Stomach (tissue), 9 donors: ENCODE results near the gene TESK1. TPM values are rescaled to one million over a fixed set of nuclear protein-coding genes. Genes with fewer than 3 reads are reported as not detected.

Source experiments
- DNase-seq, 2 donors: peaks; one replicate each; pipeline versions ENCODE4 v3.0.0 to v3.0.0-alpha.2; 2013 to 2019
- H3K27ac ChIP-seq, 5 donors: fragments of 200-600 bp in 4 of 5; sonication (generic) in 4 of 5; one replicate each; pipeline ENCODE4 v1.5.1; 2013 to 2019; ENCODE audit warnings: mild to moderate bottlenecking in 1 of 5, moderate library complexity in 1 of 5
- H3K27me3 ChIP-seq, 3 donors: fragments of 200-600 bp; sonication (generic); one replicate each; pipeline ENCODE4 v1.5.1; 2017 to 2019; ENCODE audit warnings: mixed run types in 1 of 3
- H3K36me3 ChIP-seq, 4 donors: fragments of 200-600 bp; sonication (generic); 1 replicate in 3 of 4; 2 replicates in 1 of 4; pipeline ENCODE4 v1.5.1; 2016 to 2019
- H3K4me1 ChIP-seq, 4 donors: fragments of 200-600 bp; sonication (generic); one replicate each; pipeline ENCODE4 v1.5.1; 2016 to 2019
- H3K4me3 ChIP-seq, 4 donors: fragments of 200-600 bp; sonication (generic) in 3 of 4; one replicate each; pipeline ENCODE4 v1.5.1; 2016 to 2019; ENCODE audit warnings: mild to moderate bottlenecking in 1 of 4
- H3K9me3 ChIP-seq, 4 donors: fragments of 200-600 bp; sonication (generic); one replicate each; pipeline ENCODE4 v1.5.1; 2016 to 2019
- EP300 ChIP-seq: sonication (generic); formaldehyde crosslinking; IDR thresholded peaks from one replicate; pipeline ENCODE4 v1.6.1; 2017; ENCODE audit warnings: antibody characterized with exemption
- POLR2A ChIP-seq, 4 donors: fragments of 450-650 bp; IDR thresholded peaks; one replicate each; pipeline ENCODE4 v1.6.1; 2016; ENCODE audit warnings: antibody characterized with exemption in 4 of 4, control low read depth in 2 of 4, mild to moderate bottlenecking in 1 of 4, moderate library complexity in 1 of 4
- POLR2AphosphoS5 ChIP-seq, 3 donors: sonication (generic); formaldehyde crosslinking; IDR thresholded peaks; one replicate each; pipeline ENCODE4 v1.6.1; 2016; ENCODE audit warnings: antibody characterized with exemption in 3 of 3
- WGBS, 5 donors: extraction: QIAGEN DNeasy Blood & Tissue Kit in 3 of 5; methylation state at CpG; one replicate each; pipeline versions ENCODE4 v1.1.5 to v1.1.7; 2013 to 2018; 5-methylcytosine and 5-hydroxymethylcytosine counted together
- intact Hi-C: fragments of 100-400 bp; cut with DNase I; formaldehyde crosslinking; loops from one replicate; pipeline ENCODE4 v1.15.1; 2023; ENCODE audit warnings: low total_unique reads
- polyA plus RNA-seq, 3 donors: library from polyadenylated mRNA; stranded (reverse); fragments of 200-250 nt; gene quantifications; one replicate each; pipeline ENCODE4 v1.2.3, GENCODE V29; 2013
- total RNA-seq, 5 donors: library from RNA; depleted of rRNA; stranded (reverse); fragments of >200 nt; gene quantifications; one replicate each; pipeline versions ENCODE4 v1.1.0 to v1.2.3, GENCODE V29; 2014 to 2016
- TF ChIP-seq, protein P1 (sequence below), 7 experiments: fragments of 450-650 bp in 4 of 7; fragments of 200-600 bp in 3 of 7; sonication (generic) in 3 of 7; IDR thresholded peaks; one replicate each; pipeline ENCODE4 v1.5.1; 2016 to 2019; ENCODE audit warnings: antibody characterized with exemption in 7 of 7, control low read depth in 2 of 7, mild to moderate bottlenecking in 1 of 7
- donor health status: healthy with polysubstance abuse.
- donor health status: Bipolar disorder and iron deficiency.
- donor health status: healthy.

Gene TESK1
- total and polyA plus RNA-seq, 8 donors: 11.9 to 56.8 (median 31.1) TPM

DNA sequence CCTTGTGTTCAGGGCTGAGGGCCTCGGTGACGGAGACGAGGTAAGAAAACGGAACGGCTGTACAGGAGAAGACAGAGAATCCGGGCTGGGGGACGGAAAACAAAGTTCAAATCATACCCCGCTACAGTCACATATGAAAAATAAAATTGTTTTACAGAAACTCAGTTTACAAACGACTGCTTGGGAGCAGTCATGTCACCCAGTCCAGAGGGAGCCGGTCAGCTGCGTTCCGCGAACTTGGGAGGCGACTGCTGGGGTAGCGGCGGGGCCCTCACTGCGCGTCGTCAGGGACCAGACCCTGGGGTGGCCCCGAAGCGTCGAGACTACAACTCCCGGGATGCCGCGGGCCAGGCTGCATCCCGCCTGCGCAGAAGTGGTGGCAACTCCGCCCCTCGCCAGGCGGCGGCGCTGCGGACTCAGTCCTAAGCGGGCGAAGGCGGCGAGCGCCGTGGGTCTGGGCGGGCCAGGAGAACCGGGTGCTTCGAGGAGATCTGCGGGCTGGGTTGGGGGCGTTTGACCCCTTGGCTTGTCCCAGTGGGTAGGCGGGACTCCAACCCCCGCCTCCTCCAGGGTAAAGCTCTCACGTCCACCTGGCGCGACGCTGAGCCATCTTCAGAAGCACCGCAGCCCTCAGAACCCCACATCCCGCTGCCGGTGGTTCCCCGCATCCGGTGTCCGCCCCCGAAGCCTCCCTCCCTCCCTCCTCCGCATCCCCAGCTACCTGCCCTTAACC lies 41.6 kb downstream of the TESK1 start:
- Histone ChIP-seq H3K27me3 (no peaks in the 10 kb centered on the region), H3K4me3 (peak overlapping the region; percentile 48 to 55 (median 54)), H3K27ac (peak overlapping the region; percentile 80 to 90 (median 88)), H3K9me3 (no peaks in the 10 kb centered on the region), H3K4me1 (peaks cover 9 to 55% (median 20%) of the 10 kb centered on the region in 4 donors), H3K36me3 (no peaks in the 10 kb centered on the region)
- peak; percentile 96 to 98 for DNase-seq
- TF ChIP-seq POLR2A (IDR thresholded peaks at IDR 0.05): peak in 1 of 4 donors; percentile 17
- TF ChIP-seq, protein P1, sequence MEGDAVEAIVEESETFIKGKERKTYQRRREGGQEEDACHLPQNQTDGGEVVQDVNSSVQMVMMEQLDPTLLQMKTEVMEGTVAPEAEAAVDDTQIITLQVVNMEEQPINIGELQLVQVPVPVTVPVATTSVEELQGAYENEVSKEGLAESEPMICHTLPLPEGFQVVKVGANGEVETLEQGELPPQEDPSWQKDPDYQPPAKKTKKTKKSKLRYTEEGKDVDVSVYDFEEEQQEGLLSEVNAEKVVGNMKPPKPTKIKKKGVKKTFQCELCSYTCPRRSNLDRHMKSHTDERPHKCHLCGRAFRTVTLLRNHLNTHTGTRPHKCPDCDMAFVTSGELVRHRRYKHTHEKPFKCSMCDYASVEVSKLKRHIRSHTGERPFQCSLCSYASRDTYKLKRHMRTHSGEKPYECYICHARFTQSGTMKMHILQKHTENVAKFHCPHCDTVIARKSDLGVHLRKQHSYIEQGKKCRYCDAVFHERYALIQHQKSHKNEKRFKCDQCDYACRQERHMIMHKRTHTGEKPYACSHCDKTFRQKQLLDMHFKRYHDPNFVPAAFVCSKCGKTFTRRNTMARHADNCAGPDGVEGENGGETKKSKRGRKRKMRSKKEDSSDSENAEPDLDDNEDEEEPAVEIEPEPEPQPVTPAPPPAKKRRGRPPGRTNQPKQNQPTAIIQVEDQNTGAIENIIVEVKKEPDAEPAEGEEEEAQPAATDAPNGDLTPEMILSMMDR (IDR thresholded peaks at IDR 0.05): peak in 6 of 7 experiments; percentile 42 to 97 (median 96)
- peak; percentile 84 to 96 (median 95) for TF ChIP-seq POLR2AphosphoS5 (IDR thresholded peaks at IDR 0.05)
- TF ChIP-seq EP300: peak; percentile 18
- intact Hi-C loops: no loop called here
- 0 to 2% (median 1%) methylated on average over 28 to 58 of the region's 58 CpGs for WGBS, 5 donors

DNA sequence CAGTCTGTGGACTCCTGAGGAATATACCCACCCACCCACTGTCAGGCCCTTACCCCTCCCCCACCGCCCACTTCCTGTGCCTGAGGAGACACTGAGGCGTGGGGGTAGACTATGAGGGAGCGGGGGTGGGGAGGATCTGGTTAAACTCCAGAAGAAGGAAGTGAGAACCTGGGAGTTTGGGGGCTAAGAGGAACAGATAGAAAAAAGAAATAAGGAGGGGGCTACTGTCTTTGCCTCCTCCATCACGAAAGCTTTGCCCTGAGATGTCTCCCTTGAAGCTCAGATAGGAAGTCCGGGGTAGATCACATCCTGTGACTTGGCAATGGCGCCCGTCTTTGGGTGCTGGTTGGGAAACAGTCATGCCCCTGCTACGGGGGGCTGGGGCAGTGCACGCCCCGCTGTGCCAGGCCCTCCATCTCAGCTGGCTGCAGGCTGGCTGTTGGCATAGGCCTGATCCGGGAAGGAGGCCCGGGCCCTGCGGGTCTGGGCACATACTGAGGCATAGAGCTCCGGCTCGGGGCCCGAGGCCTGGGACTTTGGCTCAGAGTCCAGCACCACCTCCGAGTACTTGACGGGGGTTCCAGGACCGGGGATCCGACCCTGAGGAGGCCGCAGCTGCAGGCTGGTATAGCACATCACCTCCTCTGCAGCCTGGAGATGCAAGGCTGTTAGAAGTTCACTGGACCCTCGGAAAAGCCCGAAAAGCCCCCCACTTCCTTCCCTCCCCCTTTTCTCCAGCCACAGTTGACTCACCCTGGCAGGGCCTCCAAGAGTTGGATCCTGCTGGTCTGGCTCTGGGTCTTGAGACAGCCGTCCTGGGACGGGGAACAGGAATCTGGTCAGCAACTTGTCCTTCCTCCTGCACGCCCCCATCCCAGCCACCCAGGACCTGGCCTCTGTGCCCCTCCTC lies 44.6 kb downstream of the TESK1 start:
- H3K4me3 ChIP-seq: peak overlapping the region; percentile 20 to 39 (median 27)
- H3K9me3 ChIP-seq: no peaks in the 10 kb centered on the region
- peak overlapping the region; percentile 30 to 63 (median 45) for H3K27ac ChIP-seq
- WGBS, 5 donors: 65 to 77% (median 73%) methylated on average over 15 to 26 of the region's 26 CpGs
- H3K27me3 ChIP-seq: no peaks in the 10 kb centered on the region
- peak in 1 of 2 donors; percentile 41 for DNase-seq
- no peak for TF ChIP-seq POLR2AphosphoS5 (IDR thresholded peaks at IDR 0.05)
- TF ChIP-seq, protein P1 (IDR thresholded peaks at IDR 0.05): no peak
- no peak for TF ChIP-seq POLR2A (IDR thresholded peaks at IDR 0.05)
- TF ChIP-seq EP300: no peak
- intact Hi-C loops: no loop called here
- H3K4me1 ChIP-seq: peaks cover 18 to 64% (median 26%) of the 10 kb centered on the region in 4 donors
- no peaks in the 10 kb centered on the region for H3K36me3 ChIP-seq

DNA sequence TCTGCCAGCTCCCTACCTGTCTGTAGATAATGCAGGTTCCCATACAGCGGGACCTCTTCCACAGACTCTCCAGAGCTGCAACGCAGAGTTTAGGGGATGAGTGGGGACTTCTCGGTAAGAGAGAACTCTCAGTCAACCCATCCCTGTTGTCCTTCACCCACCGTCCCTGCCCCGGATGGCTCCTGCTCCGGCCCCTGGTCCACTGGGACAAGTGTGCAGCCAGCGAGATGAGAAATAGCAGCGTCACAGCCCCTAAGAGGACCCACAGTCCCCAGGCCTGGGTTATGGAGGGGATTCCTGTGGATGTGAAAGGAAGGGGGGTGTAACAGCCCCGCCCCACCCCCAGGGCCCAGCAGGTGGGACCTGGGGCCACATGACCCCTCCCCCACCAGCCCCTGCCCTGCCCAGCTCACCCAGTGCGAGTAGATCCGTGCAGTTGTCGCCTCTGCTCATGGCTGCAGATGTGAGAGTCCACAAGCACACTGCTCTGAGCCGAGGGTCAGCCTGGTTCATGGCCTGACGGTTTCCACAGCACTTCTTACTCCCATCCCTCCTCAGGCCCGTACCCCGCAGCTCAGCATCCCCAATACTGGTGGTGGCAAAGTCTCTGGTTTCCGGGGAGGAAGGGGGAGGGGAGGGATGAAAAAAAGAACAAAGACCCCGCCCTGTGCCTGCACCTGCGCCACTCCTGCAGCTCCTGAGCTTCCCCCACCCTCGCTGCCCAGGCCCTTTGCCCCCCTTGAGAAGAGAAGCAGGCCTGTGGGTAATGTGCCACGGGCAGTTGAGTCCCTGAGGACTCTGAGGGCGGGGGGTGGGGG lies 45.5 kb downstream of the TESK1 start, which contains the start of gene SIT1:
SIT1 (minus strand) TSS at position 591 of the 818 bp plus-strand sequence; CDS start at position 513, 78 bp downstream.
- WGBS, 5 donors: 63 to 78% (median 73%) methylated on average over 15 to 22 of the region's 22 CpGs
- peak in 1 of 2 donors; percentile 28 for DNase-seq
- no peaks in the 10 kb centered on the region for H3K36me3 ChIP-seq
- TF ChIP-seq POLR2AphosphoS5 (IDR thresholded peaks at IDR 0.05): no peak
- TF ChIP-seq POLR2A (IDR thresholded peaks at IDR 0.05): no peak
- no peak for TF ChIP-seq EP300
- TF ChIP-seq, protein P1 (IDR thresholded peaks at IDR 0.05): no peak
- H3K4me3 ChIP-seq: peak within 1 kb of the TSS; percentile 20 to 39 (median 27)
- no peaks in the 10 kb centered on the region for H3K9me3 ChIP-seq
- intact Hi-C loops: no loop called here
- H3K27me3 ChIP-seq: no peaks in the 10 kb centered on the region
- H3K4me1 ChIP-seq: peaks cover 17 to 59% (median 24%) of the 10 kb centered on the region in 4 donors
- H3K27ac ChIP-seq: peak within 1 kb of the TSS; percentile 36 to 63 (median 56)
